ENCODE measurements around the gene SLC13A4.

Gene SLC13A4

GRCh38 chr7:135662373-135663114, 65.4 kb downstream of the SLC13A4 start, which contains the start of gene STMP1:
Gene STMP1 (plus strand): TSS chr7:135662514.
- peak; percentile 97 for DNase-seq (ENCODE audit: low read depth, low spot score)
- H3K4me3 ChIP-seq (ENCODE audit: low read depth, low read length) = peak within 1 kb of the TSS; percentile 84
- in situ Hi-C loops (cut with HindIII; ENCODE audit: low sequenced_read_pairs) = no loop called here
- peak; percentile 71 for TF ChIP-seq CTCF (IDR thresholded peaks at IDR 0.05; ENCODE audit: low read depth, low read length)

GRCh38 chr7:135662123-135662372, 65.9 kb downstream of the SLC13A4 start:
- no peak for TF ChIP-seq CTCF (IDR thresholded peaks at IDR 0.05; ENCODE audit: low read depth, low read length)
- in situ Hi-C loops (cut with HindIII; ENCODE audit: low sequenced_read_pairs) = no loop called here
- DNase-seq (ENCODE audit: low read depth, low spot score) = no peak

GRCh38 chr7:135661311-135662122, 66.5 kb downstream of the SLC13A4 start:
- TF ChIP-seq CTCF (IDR thresholded peaks at IDR 0.05; ENCODE audit: low read depth, low read length) = no peak
- H3K4me3 ChIP-seq (ENCODE audit: low read depth, low read length) = peak overlapping the region; percentile 84
- DNase-seq (ENCODE audit: low read depth, low spot score) = no peak
- in situ Hi-C loops (cut with HindIII; ENCODE audit: low sequenced_read_pairs) = no loop called here

More at GRCh38 chr7:135662123-135662372, 65.9 kb downstream of the SLC13A4 start:
- H3K4me3 ChIP-seq (ENCODE audit: low read depth, low read length) = peak overlapping the region; percentile 84

GRCh38 chr7:135659159-135659846, 68.7 kb downstream of the SLC13A4 start:
- no peak overlapping the region for H3K4me3 ChIP-seq (ENCODE audit: low read depth, low read length)
- TF ChIP-seq CTCF (IDR thresholded peaks at IDR 0.05; ENCODE audit: low read depth, low read length) = no peak
- in situ Hi-C loops (cut with HindIII; ENCODE audit: low sequenced_read_pairs) = no loop called here
- peak; percentile 32 for DNase-seq (ENCODE audit: low read depth, low spot score)

GRCh38 chr7:135658564-135658963, 69.4 kb downstream of the SLC13A4 start:
- DNase-seq (ENCODE audit: low read depth, low spot score) = no peak
- TF ChIP-seq CTCF (IDR thresholded peaks at IDR 0.05; ENCODE audit: low read depth, low read length) = no peak
- no peak overlapping the region for H3K4me3 ChIP-seq (ENCODE audit: low read depth, low read length)
- in situ Hi-C loops (cut with HindIII; ENCODE audit: low sequenced_read_pairs) = no loop called here

- DNase-seq (ENCODE audit: low read depth, low spot score) = no peak
- TF ChIP-seq CTCF (IDR thresholded peaks at IDR 0.05; ENCODE audit: low read depth, low read length) = no peak
- no peak overlapping the region for H3K4me3 ChIP-seq (ENCODE audit: low read depth, low read length)
- in situ Hi-C loops (cut with HindIII; ENCODE audit: low sequenced_read_pairs) = no loop called here
Observed at GRCh38 chr7:135653340-135654080, 74.5 kb downstream of the SLC13A4 start.
